ENCODE data around the gene PFDN2.

- no peak for TF ChIP-seq EZH2phosphoT487 (IDR thresholded peaks at IDR 0.05; ENCODE audit: insufficient read depth, low read depth)
- TF ChIP-seq EZH2 (IDR thresholded peaks at IDR 0.05; ENCODE audit: insufficient read depth, poor library complexity, severe bottlenecking), result no peak
Observed at GRCh38 chr1:161094481-161094880, 23.4 kb downstream of the PFDN2 start.
